SK-N-SH treated with all-trans-retinoic acid at 6 μM for 48 hours (cell line): ENCODE results near the gene SYK.

Source experiments
- ATAC-seq: fragments of 200-7000 bp; cut with Tn5 transposase; 3 replicates; pipeline ENCODE4 v1.9.1; 2020; ENCODE audit warnings: mild to moderate bottlenecking, moderate library complexity
- ARNTL ChIP-seq: fragments of 450-650 bp; formaldehyde crosslinking; IDR thresholded peaks from 2 replicates; pipeline ENCODE4 v1.5.0; 2020; ENCODE audit warnings: low read depth, mild to moderate bottlenecking, moderate library complexity, borderline replicate concordance
- BACH2 ChIP-seq: fragments of 250-450 bp; sonication (Bioruptor Pico); IDR thresholded peaks from 2 replicates; pipeline ENCODE4 v1.9.0; 2021; ENCODE audit warnings: mild to moderate bottlenecking, borderline replicate concordance
- CSDC2 ChIP-seq: fragments of 250-450 bp; sonication (Bioruptor Pico); IDR thresholded peaks from 2 replicates; pipeline ENCODE4 v1.5.0; 2020; ENCODE audit warnings: mild to moderate bottlenecking, moderate library complexity
- ESRRG ChIP-seq: fragments of 250-450 bp; sonication (Bioruptor Pico); IDR thresholded peaks from 2 replicates; pipeline ENCODE4 v1.6.1; 2021; ENCODE audit warnings: mild to moderate bottlenecking
- GLIS3 ChIP-seq: fragments of 250-450 bp; sonication (Bioruptor Pico); IDR thresholded peaks from 2 replicates; pipeline ENCODE4 v1.5.0; 2020; ENCODE audit warnings: mild to moderate bottlenecking, moderate library complexity
- ISL1 ChIP-seq: fragments of 250-450 bp; sonication (Bioruptor Pico); IDR thresholded peaks from 2 replicates; pipeline ENCODE4 v2.1.2; 2022; ENCODE audit warnings: mild to moderate bottlenecking, moderate library complexity
- OSR1 ChIP-seq: fragments of 250-450 bp; sonication (Bioruptor Pico); IDR thresholded peaks from 2 replicates; pipeline ENCODE4 v1.8.0; 2022; ENCODE audit warnings: moderate library complexity, mild to moderate bottlenecking, inconsistent platforms
- PATZ1 ChIP-seq: fragments of 250-450 bp; sonication (Bioruptor Pico); IDR thresholded peaks from 2 replicates; pipeline ENCODE4 v1.8.0; 2020; ENCODE audit warnings: mild to moderate bottlenecking, moderate library complexity, borderline replicate concordance
- PPARA ChIP-seq: fragments of 250-450 bp; sonication (Bioruptor Pico); IDR thresholded peaks from 2 replicates; pipeline ENCODE4 v1.5.0; 2020; ENCODE audit warnings: mild to moderate bottlenecking, borderline replicate concordance
- RARB ChIP-seq: fragments of 250-450 bp; sonication (Bioruptor Pico); IDR thresholded peaks from 2 replicates; pipeline ENCODE4 v1.8.0; 2021; ENCODE audit warnings: mild to moderate bottlenecking, moderate library complexity
- SNAI2 ChIP-seq: fragments of 250-450 bp; sonication (Bioruptor Pico); IDR thresholded peaks from 2 replicates; pipeline ENCODE4 v1.5.0; 2020; ENCODE audit warnings: mild to moderate bottlenecking, moderate library complexity
- TCF4 ChIP-seq: fragments of 250-450 bp; sonication (Bioruptor Pico); IDR thresholded peaks from 2 replicates; pipeline ENCODE4 v1.8.0; 2021; ENCODE audit warnings: mild to moderate bottlenecking, moderate library complexity, borderline replicate concordance
- TOX ChIP-seq: fragments of 250-450 bp; sonication (Bioruptor Pico); IDR thresholded peaks from 2 replicates; pipeline ENCODE4 v1.8.0; 2021; ENCODE audit warnings: mild to moderate bottlenecking, moderate library complexity, borderline replicate concordance
- TSHZ2 ChIP-seq: fragments of 250-450 bp; sonication (Bioruptor Pico); IDR thresholded peaks from 2 replicates; pipeline ENCODE4 v1.5.0; 2020; ENCODE audit warnings: mild to moderate bottlenecking, moderate library complexity
- ZC3H10 ChIP-seq: fragments of 250-450 bp; sonication (Bioruptor Pico); IDR thresholded peaks from 2 replicates; pipeline ENCODE4 v1.5.1; 2021; ENCODE audit warnings: mild to moderate bottlenecking, moderate library complexity
- ZFP3 ChIP-seq: fragments of 250-450 bp; sonication (Bioruptor Pico); IDR thresholded peaks from 2 replicates; pipeline ENCODE4 v1.5.0; 2020; ENCODE audit warnings: mild to moderate bottlenecking, moderate library complexity
- ZFP30 ChIP-seq: fragments of 450-650 bp; formaldehyde crosslinking; IDR thresholded peaks from 2 replicates; pipeline ENCODE4 v1.5.0; 2022; ENCODE audit warnings: mild to moderate bottlenecking, moderate library complexity
- ZNF565 ChIP-seq: fragments of 450-650 bp; formaldehyde crosslinking; conservative IDR thresholded peaks from 2 replicates; pipeline ENCODE4 v1.5.0; 2020; ENCODE audit warnings: low read depth, mild to moderate bottlenecking, moderate library complexity
- TF ChIP-seq, protein P1 (sequence below): fragments of 250-450 bp; sonication (Bioruptor Pico); IDR thresholded peaks from 2 replicates; pipeline ENCODE4 v1.5.1; 2020; ENCODE audit warnings: low read depth, mild to moderate bottlenecking, moderate library complexity
- TF ChIP-seq, protein P2 (sequence below): fragments of 250-450 bp; sonication (Bioruptor Pico); IDR thresholded peaks from 2 replicates; pipeline ENCODE4 v1.8.0; 2021; ENCODE audit warnings: low read depth, mild to moderate bottlenecking, moderate library complexity, borderline replicate concordance

SYK gene

DNA sequence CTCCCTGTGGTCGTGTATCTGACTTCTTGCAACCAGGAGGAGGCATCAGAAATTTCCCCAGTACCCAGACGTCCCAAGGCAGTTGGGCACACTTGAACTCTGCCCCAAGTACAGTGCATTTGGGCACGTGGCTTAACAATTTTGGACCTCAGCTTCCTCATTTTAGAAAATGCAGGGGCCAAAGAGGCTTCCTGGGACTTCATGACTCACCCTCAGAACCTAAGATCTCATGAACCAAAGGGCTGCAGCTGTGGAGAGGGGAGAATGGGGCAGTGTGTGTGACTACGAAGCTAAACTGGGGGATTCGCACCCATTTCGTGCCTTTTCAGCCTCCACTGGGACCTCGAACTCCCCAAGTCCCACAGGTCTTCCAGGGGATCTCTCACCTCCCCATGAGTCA, 59.2 kb downstream of the SYK start:
- ATAC-seq = no peak
- TF ChIP-seq ISL1 (CRISPR knock-in tag) (no peak), ZC3H10 (CRISPR knock-in tag) (no peak), PATZ1 (CRISPR knock-in tag) (no peak), ZNF565 (no peak), TOX (no peak), SNAI2 (no peak), BACH2 (no peak), ZFP30 (CRISPR knock-in tag) (no peak), OSR1 (CRISPR knock-in tag) (no peak), TCF4 (CRISPR knock-in tag) (no peak), ZFP3 (CRISPR knock-in tag) (no peak), ARNTL (CRISPR knock-in tag) (no peak), CSDC2 (no peak), RARB (CRISPR knock-in tag) (no peak), ESRRG (no peak), GLIS3 (CRISPR knock-in tag) (no peak), TSHZ2 (CRISPR knock-in tag) (no peak)
- TF ChIP-seq, protein P1, sequence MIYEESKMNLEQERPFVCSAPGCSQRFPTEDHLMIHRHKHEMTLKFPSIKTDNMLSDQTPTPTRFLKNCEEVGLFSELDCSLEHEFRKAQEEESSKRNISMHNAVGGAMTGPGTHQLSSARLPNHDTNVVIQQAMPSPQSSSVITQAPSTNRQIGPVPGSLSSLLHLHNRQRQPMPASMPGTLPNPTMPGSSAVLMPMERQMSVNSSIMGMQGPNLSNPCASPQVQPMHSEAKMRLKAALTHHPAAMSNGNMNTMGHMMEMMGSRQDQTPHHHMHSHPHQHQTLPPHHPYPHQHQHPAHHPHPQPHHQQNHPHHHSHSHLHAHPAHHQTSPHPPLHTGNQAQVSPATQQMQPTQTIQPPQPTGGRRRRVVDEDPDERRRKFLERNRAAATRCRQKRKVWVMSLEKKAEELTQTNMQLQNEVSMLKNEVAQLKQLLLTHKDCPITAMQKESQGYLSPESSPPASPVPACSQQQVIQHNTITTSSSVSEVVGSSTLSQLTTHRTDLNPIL (CRISPR knock-in tag) = no peak
- TF ChIP-seq, protein P2, sequence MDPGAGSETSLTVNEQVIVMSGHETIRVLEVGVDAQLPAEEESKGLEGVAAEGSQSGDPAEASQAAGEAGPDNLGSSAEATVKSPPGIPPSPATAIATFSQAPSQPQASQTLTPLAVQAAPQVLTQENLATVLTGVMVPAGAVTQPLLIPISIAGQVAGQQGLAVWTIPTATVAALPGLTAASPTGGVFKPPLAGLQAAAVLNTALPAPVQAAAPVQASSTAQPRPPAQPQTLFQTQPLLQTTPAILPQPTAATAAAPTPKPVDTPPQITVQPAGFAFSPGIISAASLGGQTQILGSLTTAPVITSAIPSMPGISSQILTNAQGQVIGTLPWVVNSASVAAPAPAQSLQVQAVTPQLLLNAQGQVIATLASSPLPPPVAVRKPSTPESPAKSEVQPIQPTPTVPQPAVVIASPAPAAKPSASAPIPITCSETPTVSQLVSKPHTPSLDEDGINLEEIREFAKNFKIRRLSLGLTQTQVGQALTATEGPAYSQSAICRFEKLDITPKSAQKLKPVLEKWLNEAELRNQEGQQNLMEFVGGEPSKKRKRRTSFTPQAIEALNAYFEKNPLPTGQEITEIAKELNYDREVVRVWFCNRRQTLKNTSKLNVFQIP (CRISPR knock-in tag) = no peak

- ATAC-seq = no peak
- TF ChIP-seq, protein P1 (CRISPR knock-in tag) = no peak
- no peak for TF ChIP-seq GLIS3 (CRISPR knock-in tag)
- TF ChIP-seq RARB (CRISPR knock-in tag) = no peak
- no peak for TF ChIP-seq BACH2
- no peak for TF ChIP-seq PATZ1 (CRISPR knock-in tag)
- TF ChIP-seq ZFP3 (CRISPR knock-in tag) = no peak
- no peak for TF ChIP-seq PPARA (CRISPR knock-in tag)
- TF ChIP-seq OSR1 (CRISPR knock-in tag) = no peak
- no peak for TF ChIP-seq ZNF565
These were observed 59.8 kb downstream of the SYK start for GRCh38 chr9:90861380-90861779.
